SKM-1 (cell line): ENCODE measurements around the gene DOCK2.
A peak's percentile ranks its signal among the peaks of the same experiment; 100 is the strongest.

Experiments used
- DNase-seq: peaks from one replicate; lab custom pipeline; 2025; ENCODE audit not compliant: unreplicated experiment; lab: John Stamatoyannopoulos, UW

The DOCK2 gene

DNA sequence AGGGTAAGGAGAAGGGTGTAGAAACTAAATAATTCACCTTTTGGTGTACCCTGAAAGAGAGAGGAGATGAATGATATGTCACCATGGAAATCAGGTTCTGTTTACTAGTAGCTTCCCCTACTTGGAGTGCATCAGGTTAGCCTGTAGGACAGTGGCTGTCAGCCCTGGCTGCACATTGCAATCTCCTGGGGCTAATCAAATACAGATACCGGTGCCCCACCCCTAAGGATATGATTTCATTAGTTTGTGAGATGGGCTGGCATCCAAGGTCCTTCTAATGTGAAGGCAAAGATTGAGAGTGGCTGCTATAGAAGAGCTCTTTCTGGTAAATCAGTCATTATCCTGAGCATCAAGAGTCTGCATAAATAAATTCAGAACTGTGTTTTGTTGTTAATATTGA is 296.1 kb downstream of the DOCK2 start:
- no peak for DNase-seq

- no peak for DNase-seq
Measured at GRCh38 chr5:169933616-169934015, 296.5 kb downstream of the DOCK2 start.

DNA sequence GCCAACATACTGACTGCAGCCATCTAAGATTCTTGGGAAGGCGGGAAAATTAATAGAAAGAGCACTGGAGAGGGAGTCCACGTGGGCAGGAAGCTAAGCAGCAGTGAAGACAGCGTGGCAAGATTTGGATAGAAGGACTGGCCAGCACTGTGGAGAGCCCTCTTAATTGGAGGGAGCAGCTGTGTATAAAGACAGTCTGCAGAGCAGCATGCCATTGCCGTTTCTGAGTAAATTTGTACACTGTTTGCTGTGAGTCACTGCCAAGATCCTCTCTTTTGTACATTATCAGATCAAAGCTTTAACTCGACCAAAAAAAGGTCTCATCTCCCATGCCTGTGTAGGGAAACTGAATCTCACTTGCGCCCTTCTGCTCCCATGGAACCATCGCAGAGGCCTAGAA is 297.9 kb downstream of the DOCK2 start:
- DNase-seq: no peak

- DNase-seq: no peak
Measured at GRCh38 chr5:169935762-169936161, 298.7 kb downstream of the DOCK2 start.

GRCh38 chr5:169938439-169938838 is 301.4 kb downstream of the DOCK2 start:
- DNase-seq: no peak

- no peak for DNase-seq
Measured at GRCh38 chr5:169939731-169940130, 302.7 kb downstream of the DOCK2 start.

GRCh38 chr5:169941542-169941941 is 304.5 kb downstream of the DOCK2 start:
- no peak for DNase-seq

GRCh38 chr5:169942181-169942580 is 305.1 kb downstream of the DOCK2 start:
- no peak for DNase-seq

- DNase-seq: no peak
Measured at GRCh38 chr5:169943026-169943425, 306.0 kb downstream of the DOCK2 start.

- no peak for DNase-seq
Measured at GRCh38 chr5:169944115-169944514, 307.0 kb downstream of the DOCK2 start.

- no peak for DNase-seq
Measured at GRCh38 chr5:169944922-169945680, 308.0 kb downstream of the DOCK2 start.

DNA sequence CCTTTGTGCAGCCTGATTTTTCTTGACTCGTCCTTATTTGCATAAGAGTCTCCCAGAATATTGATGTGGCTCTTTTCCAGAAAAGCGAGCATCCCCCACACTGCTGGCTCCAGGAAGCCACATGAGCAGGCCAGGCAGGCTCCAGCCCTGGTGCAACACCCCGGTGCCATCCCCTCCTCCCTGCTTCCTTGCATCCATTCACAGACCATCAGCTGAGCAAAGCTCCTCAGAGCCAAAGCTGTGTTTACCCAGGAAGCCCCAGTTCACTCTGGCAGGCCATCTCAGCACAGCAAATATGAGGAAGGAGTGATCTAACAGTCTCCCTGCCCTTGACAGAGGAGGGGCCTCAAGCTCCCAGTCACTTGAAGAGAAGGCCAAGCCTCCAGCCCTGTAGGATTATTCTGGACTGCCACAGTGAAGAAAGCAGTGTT is 308.8 kb downstream of the DOCK2 start:
- DNase-seq: no peak

DNA sequence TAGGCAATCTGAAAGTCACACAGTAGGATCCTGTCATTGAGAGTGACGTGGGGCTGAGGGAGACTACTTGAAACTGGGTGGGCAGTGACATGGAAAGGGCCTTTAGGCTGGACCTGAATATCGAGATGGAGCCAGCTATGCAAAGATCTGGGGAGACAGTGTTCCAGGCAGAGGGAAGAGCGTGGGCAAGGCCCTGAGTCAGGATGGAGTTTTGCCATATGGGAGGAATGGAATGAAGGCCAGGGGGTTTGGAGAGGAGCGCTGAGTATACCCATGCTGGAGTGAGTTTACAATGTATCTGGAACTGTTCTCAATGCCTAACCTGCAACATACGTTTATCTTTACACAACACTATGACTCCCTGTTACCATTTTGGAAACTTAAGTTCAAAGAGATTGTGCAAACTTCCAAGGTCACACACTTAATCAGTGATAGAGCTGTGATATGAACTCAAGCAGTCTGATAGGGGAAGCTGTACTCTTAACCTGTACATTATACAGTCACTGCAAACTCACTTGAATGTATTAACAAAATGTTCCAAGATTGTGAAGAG is 309.7 kb downstream of the DOCK2 start:
- DNase-seq: no peak

DNA sequence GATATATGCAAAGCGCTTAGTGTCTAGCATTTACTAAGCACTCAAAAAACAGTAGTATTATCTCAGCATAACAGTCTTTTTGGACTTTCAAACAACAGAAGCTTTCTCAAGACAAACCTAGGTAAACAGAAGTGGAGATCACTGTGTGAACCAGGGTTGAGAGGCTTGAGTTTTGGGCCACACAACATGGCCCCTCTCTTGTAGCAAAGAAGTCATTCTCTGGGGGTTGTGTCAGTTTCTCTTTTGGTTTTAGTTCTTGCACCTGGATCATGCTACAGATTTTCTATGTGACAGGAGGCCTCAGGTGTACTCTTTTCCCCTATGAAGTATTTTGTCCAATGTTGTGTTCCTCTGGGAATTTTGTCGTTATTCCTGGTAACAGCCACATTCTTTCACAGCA is 313.3 kb downstream of the DOCK2 start:
- DNase-seq: no peak

DNA sequence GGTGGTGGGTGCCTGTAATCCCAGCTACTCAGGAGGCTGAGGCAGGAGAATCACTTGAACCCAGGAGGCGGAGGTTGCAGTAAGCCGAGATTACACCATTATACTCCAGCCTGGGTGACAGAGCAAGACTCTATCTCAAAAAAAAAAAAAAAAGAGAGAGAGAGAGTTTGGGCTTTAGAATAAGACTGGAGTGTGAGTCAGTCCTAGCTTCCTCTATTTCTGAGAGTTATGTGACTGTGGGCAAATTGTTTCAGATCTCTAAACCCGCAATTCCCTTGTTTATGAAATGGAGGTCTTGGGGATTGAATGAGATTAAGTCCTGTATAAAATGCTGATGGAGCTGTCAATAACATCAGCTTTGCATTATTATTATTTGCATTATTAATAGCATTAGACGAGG is 316.1 kb downstream of the DOCK2 start:
- DNase-seq: peak; percentile 43

- no peak for DNase-seq
Measured at GRCh38 chr5:169954786-169955185, 317.7 kb downstream of the DOCK2 start.

DNA sequence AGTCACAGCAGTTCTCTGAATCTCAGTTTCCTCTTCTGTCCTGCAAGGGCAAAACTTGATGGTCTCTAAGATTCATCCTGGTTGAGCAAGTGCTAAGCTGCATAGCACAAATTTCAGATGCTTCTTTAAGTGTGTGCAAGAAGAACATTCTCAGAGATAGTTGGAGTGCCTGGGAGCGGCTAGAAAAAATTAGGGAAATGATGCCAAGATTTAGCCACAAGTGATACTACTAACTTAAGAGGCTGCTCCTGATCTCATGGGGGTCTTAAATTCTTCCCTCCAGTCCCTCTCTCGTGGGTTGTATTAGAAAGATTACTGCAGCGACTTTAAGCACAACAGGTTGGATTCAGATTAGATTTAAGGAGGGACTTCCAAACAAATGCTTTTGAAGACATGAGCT is 319.1 kb downstream of the DOCK2 start:
- no peak for DNase-seq

DNA sequence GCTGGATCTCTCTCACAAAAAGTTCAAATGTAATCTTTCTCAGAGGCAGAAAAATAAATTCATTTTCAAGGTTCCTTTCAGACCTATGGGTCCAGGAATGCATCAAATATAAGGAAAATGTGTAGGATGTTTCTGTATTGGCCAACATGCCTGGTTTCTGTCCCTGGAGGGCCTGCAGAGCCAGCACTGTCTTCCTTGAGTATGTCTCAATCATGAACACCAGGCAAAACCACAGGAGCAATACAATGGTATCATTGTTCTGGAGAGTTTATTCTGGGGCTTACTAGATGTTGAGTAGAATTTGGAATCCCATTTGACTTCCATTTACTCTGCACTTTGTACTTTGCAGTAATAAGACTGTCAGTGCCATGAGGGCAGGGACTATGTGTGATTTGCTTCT is 319.7 kb downstream of the DOCK2 start:
- DNase-seq: no peak

GRCh38 chr5:169958278-169958677 is 321.2 kb downstream of the DOCK2 start:
- no peak for DNase-seq

- DNase-seq: no peak
Measured at GRCh38 chr5:169960659-169961058, 323.6 kb downstream of the DOCK2 start.

GRCh38 chr5:169964246-169964645 is 327.2 kb downstream of the DOCK2 start:
- no peak for DNase-seq

DNA sequence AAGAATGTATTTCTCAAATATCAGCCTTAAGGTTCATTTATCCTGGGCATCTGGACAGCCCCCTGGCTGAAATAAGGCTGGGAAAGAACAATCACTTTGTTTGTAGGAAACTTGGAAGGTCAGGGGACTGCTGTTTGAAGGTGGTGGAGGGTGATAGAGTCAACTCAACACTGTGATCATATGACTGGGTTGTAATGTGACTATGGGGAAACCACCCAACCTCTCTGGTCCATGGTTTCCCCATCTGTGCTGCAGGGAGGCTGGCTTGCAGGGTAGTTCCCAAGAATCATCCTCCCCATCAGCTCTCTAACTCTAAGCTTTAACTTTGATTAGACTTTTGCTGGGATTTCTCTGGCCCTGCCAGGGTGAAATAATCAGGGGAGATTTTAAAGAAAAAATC is 333.3 kb downstream of the DOCK2 start:
- no peak for DNase-seq
